Measurements from ENCODE around the gene PRR23A.
"Not testable (repeated sequence)": the region's sequence is repeated elsewhere in the genome, so short reads cannot be mapped to it uniquely, and the experiment has no call there.

The PRR23A gene

GRCh38 chr3:139006051-139006716 is at the start of gene PRR23A:
TSS of gene PRR23A (minus strand) at chr3:139006268. CDS start at chr3:139006268, 0 bp downstream.
- DNase-seq (ENCODE audit: low spot score), result no peak

GRCh38 chr3:139052802-139053600 is 46.9 kb upstream of the PRR23A start:
- no peak for DNase-seq (ENCODE audit: low spot score)

- DNase-seq (ENCODE audit: low spot score), result no peak
These were observed 38.5 kb upstream of the PRR23A start, which contains the start of gene PRR23C for GRCh38 chr3:139044366-139045210. TSS of gene PRR23C (minus strand) at chr3:139044892. CDS start at chr3:139044620, 272 bp downstream.

GRCh38 chr3:139043554-139044365 is 37.7 kb upstream of the PRR23A start:
- DNase-seq (ENCODE audit: low spot score), result no peak

GRCh38 chr3:139037478-139037877 is 31.4 kb upstream of the PRR23A start:
- no peak for DNase-seq (ENCODE audit: low spot score)

- no peak for DNase-seq (ENCODE audit: low spot score)
These were observed 26.4 kb upstream of the PRR23A start for GRCh38 chr3:139032326-139033002.

GRCh38 chr3:139030576-139030975 is 24.5 kb upstream of the PRR23A start:
- not testable (repeated sequence) for DNase-seq (ENCODE audit: low spot score)

- DNase-seq (ENCODE audit: low spot score), result no peak
These were observed 18.9 kb upstream of the PRR23A start for GRCh38 chr3:139024968-139025367.

- peak; percentile 8 for DNase-seq (ENCODE audit: low spot score)
These were observed 14.8 kb upstream of the PRR23A start, which contains the start of gene PRR23B for GRCh38 chr3:139020868-139021234. TSS of gene PRR23B (minus strand) at chr3:139020926. CDS start at chr3:139020661, 265 bp downstream.

GRCh38 chr3:139020036-139020867 is 14.2 kb upstream of the PRR23A start:
- no peak for DNase-seq (ENCODE audit: low spot score)

GRCh38 chr3:139016430-139017048 is 10.5 kb upstream of the PRR23A start:
- no peak for DNase-seq (ENCODE audit: low spot score)

- DNase-seq (ENCODE audit: low spot score), result no peak
These were observed 593 bp downstream of the PRR23A start for GRCh38 chr3:139005356-139005993.

- DNase-seq (ENCODE audit: low spot score), result no peak
These were observed 10.4 kb downstream of the PRR23A start for GRCh38 chr3:138995706-138996105.

- DNase-seq (ENCODE audit: low spot score), result no peak
These were observed 18.9 kb downstream of the PRR23A start for GRCh38 chr3:138987181-138987580.

GRCh38 chr3:138985932-138986331 is 20.1 kb downstream of the PRR23A start:
- DNase-seq (ENCODE audit: low spot score), result no peak

- no peak for DNase-seq (ENCODE audit: low spot score)
These were observed 21.3 kb downstream of the PRR23A start for GRCh38 chr3:138984816-138985215.

GRCh38 chr3:138976047-138976446 is 30.0 kb downstream of the PRR23A start:
- no peak for DNase-seq (ENCODE audit: low spot score)

- DNase-seq (ENCODE audit: low spot score), result no peak
These were observed 30.7 kb downstream of the PRR23A start for GRCh38 chr3:138975351-138975750.

- no peak for DNase-seq (ENCODE audit: low spot score)
These were observed 31.6 kb downstream of the PRR23A start for GRCh38 chr3:138974462-138974861.
